Aorta (tissue), 5 donors: ENCODE measurements around the gene RPS27A. TPM values are rescaled to one million over a fixed set of nuclear protein-coding genes. Genes with fewer than 3 reads are reported as not detected.
A peak's percentile ranks its signal among the peaks of the same experiment; 100 is the strongest.
"Not testable (repeated sequence)": the region's sequence is repeated elsewhere in the genome, so short reads cannot be mapped to it uniquely, and the experiment has no call there.

Experiments
- ATAC-seq: fragments of 200-7000 bp; cut with Tn5 transposase; one replicate; pipeline ENCODE4 v1.9.1; 2022; ENCODE audit warnings: moderate library complexity; ENCODE audit not compliant: low FRiP score
- DNase-seq, 2 donors: peaks; one replicate each; pipeline ENCODE4 v3.0.0-alpha.2; 2020
- H3K27ac ChIP-seq, 2 donors: one replicate each; pipeline ENCODE4 v1.5.1; 2013; ENCODE audit warnings: low read length in 2 of 2, mild to moderate bottlenecking in 2 of 2, moderate library complexity in 2 of 2, control low read depth in 1 of 2, inconsistent platforms in 1 of 2, low read depth in 1 of 2
- H3K27me3 ChIP-seq, 2 donors: one replicate each; pipeline ENCODE4 v1.6.1; 2013; ENCODE audit warnings: control low read depth in 1 of 2, low read length in 1 of 2, mild to moderate bottlenecking in 1 of 2, moderate library complexity in 1 of 2; ENCODE audit not compliant: insufficient read depth in 2 of 2, control insufficient read depth in 1 of 2
- H3K36me3 ChIP-seq, 2 donors: one replicate each; pipeline ENCODE4 v1.6.1; 2013; ENCODE audit warnings: control low read depth in 1 of 2, low read length in 1 of 2, mild to moderate bottlenecking in 1 of 2; ENCODE audit not compliant: insufficient read depth in 2 of 2, control insufficient read depth in 1 of 2
- H3K4me1 ChIP-seq, 2 donors: one replicate each; pipeline ENCODE4 v1.6.1; 2013; ENCODE audit warnings: low read length in 2 of 2, control low read depth in 1 of 2, mild to moderate bottlenecking in 1 of 2, moderate library complexity in 1 of 2; ENCODE audit not compliant: insufficient read depth in 2 of 2, control insufficient read depth in 1 of 2
- H3K4me3 ChIP-seq, 2 donors: one replicate each; pipeline ENCODE4 v1.5.1; 2013; ENCODE audit warnings: low read length in 2 of 2, control low read depth in 1 of 2, mild to moderate bottlenecking in 1 of 2
- H3K9me3 ChIP-seq: one replicate; pipeline ENCODE4 v1.6.1; 2013; ENCODE audit warnings: mild to moderate bottlenecking, low read length; ENCODE audit not compliant: control insufficient read depth
- WGBS, 2 donors: extraction: QIAGEN DNeasy Blood & Tissue Kit; methylation state at CpG; one replicate each; pipeline ENCODE4 v1.1.7; 2013; 5-methylcytosine and 5-hydroxymethylcytosine counted together
- intact Hi-C, 2 donors: fragments of 100-400 bp; cut with DNase I; formaldehyde crosslinking; loops; one replicate each; pipeline versions ENCODE4 v1.14.2 to v1.15.0; 2022
- polyA plus RNA-seq, 2 donors: library from polyadenylated mRNA; stranded (reverse); fragments of 200-250 nt; gene quantifications; one replicate each; pipeline ENCODE4 v1.2.3, GENCODE V29; 2013
- total RNA-seq, 2 donors: library from RNA; stranded (reverse); fragmentation: NEBNext Ultra II Directional; extraction: Animal tissue kit (Norgen Biotek cat#: 25700); gene quantifications; one replicate each; pipeline ENCODE4 v1.2.1, GENCODE V29; 2021
- donor health status: healthy with polysubstance abuse.
- donor health status: Bipolar disorder and iron deficiency.
- donor health status: DM: no; HTN: no; CAD: no.
- donor health status: DM: no; HTN: no; CAD: no.
- donor health status: DM: yes; HTN: yes; CAD: no.

The RPS27A gene
- total and polyA plus RNA-seq, 4 donors: 752 to 6,488 (median 1,797) TPM

DNA sequence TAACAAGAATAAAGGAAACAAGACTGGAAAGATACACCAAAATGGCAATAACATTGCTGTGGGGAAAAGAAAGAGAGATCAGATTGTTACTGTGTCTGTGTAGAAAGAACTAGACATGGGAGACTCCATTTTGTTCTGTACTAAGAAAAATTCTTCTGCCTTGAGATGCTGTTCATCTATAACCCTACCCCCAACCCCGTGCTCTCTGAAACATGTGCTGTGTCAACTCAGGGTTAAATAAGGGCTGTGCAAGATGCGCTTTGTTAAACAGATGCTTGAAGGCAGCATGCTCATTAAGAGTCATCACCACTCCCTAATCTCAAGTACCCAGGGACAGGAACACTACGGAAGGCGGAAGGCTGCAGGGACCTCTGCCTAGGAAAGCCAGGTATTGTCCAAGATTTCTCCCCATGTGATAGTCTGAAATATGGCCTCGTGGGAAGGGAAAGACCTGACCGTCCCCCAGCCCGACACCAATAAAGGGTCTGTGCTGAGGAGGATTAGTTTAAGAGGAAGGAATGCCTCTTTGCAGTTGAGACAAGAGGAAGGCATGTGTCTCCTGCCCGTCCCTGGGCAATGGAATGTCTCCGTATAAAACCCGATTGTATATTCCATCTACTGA lies 46.8 kb downstream of the RPS27A start:
- H3K36me3 ChIP-seq, ATAC-seq, H3K4me1 ChIP-seq, H3K27me3 ChIP-seq, intact Hi-C loops, DNase-seq, H3K4me3 ChIP-seq, H3K27ac ChIP-seq, H3K9me3 ChIP-seq: not testable (repeated sequence)
- WGBS, 2 donors: 22% methylated on average over 10 of the region's 10 CpGs

DNA sequence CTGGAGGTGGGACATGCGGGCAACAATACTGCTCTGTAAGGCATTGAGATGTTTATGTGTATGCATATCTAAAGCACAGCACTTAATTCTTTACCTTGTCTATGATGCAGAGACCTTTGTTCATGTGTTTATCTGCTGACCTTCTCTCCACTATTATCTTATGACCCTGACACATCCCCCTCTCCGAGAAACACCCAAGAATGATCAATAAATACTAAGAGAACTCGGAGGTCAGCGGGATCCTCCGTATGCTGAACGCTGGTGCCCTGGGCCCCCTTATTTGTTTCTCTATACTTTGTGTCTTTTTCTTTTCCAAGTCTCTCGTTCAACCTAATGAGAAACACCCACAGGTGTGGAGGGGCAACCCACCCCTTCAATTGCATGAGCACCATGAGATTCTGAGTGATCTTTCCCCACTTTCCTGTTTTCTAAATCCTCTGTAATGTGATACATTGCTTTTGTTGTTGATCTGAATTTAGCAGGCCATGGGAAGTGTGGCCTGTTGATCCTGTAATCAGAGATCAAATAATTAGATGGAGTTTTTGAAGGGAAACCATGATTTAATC lies 47.5 kb downstream of the RPS27A start:
- DNase-seq, H3K4me3 ChIP-seq, H3K9me3 ChIP-seq, H3K27ac ChIP-seq, H3K36me3 ChIP-seq, H3K4me1 ChIP-seq, H3K27me3 ChIP-seq, ATAC-seq: not testable (repeated sequence)
- WGBS, 2 donors: 45 to 51% methylated on average over 7 of the region's 7 CpGs
- intact Hi-C loops: loop anchor here (5.0 kb wide), 1 partner anchor 137 kb away; the partner anchor contains the start of gene CCDC88A (in 2 of the 2)

GRCh38 chr2:55280851-55281546 lies 48.5 kb downstream of the RPS27A start:
- H3K4me3 ChIP-seq, H3K27me3 ChIP-seq, ATAC-seq, H3K27ac ChIP-seq, H3K36me3 ChIP-seq, H3K4me1 ChIP-seq, DNase-seq, H3K9me3 ChIP-seq: not testable (repeated sequence)
- intact Hi-C loops: loop anchor here (5.0 kb wide), 1 partner anchor 136 kb away; the partner anchor contains the start of gene CCDC88A (in 2 of the 2)
- WGBS, 2 donors: 83 to 94% methylated on average over 5 of the region's 5 CpGs

- DNase-seq: peak; percentile 95 to 98
- Histone ChIP-seq H3K4me1 (no peaks in the 10 kb centered on the region), H3K4me3 (peak overlapping the region; percentile 43 to 46), H3K27ac (peak overlapping the region; percentile 45 to 88), H3K27me3 (no peaks in the 10 kb centered on the region), H3K36me3 (no peaks in the 10 kb centered on the region), H3K9me3 (no peaks in the 10 kb centered on the region)
- peak; percentile 99 for ATAC-seq
- WGBS, 2 donors: 0 to 1% methylated on average over 59 to 60 of the region's 60 CpGs
- intact Hi-C loops: loop anchor here (5.0 kb wide), 1 partner anchor 135 kb away; the partner anchor contains the start of gene CCDC88A (in 2 of the 2)
Observed at GRCh38 chr2:55282110-55282917, 49.8 kb downstream of the RPS27A start.

DNA sequence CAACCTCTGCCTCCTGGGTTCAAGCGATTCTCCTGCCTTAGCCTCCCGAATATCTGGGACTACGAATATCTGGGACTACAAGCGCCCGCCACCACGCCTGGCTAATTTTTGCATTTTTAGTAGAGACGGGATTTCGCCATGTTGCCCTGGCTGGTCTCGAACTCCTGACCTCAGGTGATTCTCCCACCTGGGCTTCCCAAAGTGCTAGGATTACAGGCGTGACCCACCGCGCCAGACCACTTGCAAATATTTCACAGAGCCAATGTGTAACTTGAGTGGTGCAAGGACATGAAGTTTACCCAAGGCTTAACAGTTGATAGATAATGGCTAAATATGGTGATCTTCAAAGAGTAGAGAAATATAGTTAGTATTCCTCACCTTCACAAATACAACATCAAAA lies 50.6 kb downstream of the RPS27A start:
- H3K36me3 ChIP-seq: no peaks in the 10 kb centered on the region
- WGBS, 2 donors: 94 to 96% methylated on average over 12 of the region's 12 CpGs
- no peaks in the 10 kb centered on the region for H3K4me1 ChIP-seq
- H3K9me3 ChIP-seq: no peaks in the 10 kb centered on the region
- peak overlapping the region in 1 of 2 donors; percentile 43 for H3K4me3 ChIP-seq
- no peak overlapping the region for H3K27ac ChIP-seq
- intact Hi-C loops: loop anchor here (5.0 kb wide), 1 partner anchor 134 kb away; the partner anchor contains the start of gene CCDC88A (in 2 of the 2)
- no peak for DNase-seq
- no peaks in the 10 kb centered on the region for H3K27me3 ChIP-seq
- ATAC-seq: no peak

Other genes with a start within 250 kb of the RPS27A start
- 100 to 1,000 TPM; 311 to 357 TPM for gene RTN4, start 182.2 kb upstream of the RPS27A start, total RNA-seq
- 100 to 1,000 TPM; 125 to 163 TPM for gene RTN4, start 182.2 kb upstream of the RPS27A start, polyA plus RNA-seq
- gene CLHC1, start 395 bp upstream of the RPS27A start, total RNA-seq: 10 to 100 TPM in 1 of 2 donors, 1 to 10 TPM in 1; 9.3 to 13.9 TPM
- 10 to 100 TPM in 1 of 2 donors, 1 to 10 TPM in 1; 3.3 to 17.7 TPM for gene CLHC1, start 395 bp upstream of the RPS27A start, polyA plus RNA-seq
- 10 to 100 TPM; 13.0 to 18.5 TPM for gene MTIF2, start 36.5 kb downstream of the RPS27A start, total RNA-seq
- gene MTIF2, start 36.5 kb downstream of the RPS27A start, polyA plus RNA-seq: 10 to 100 TPM; 16.9 to 27.8 TPM
- gene CCDC88A, start 187.2 kb downstream of the RPS27A start, total RNA-seq: 10 to 100 TPM; 78.0 to 92.4 TPM
- gene CCDC88A, start 187.2 kb downstream of the RPS27A start, polyA plus RNA-seq: 10 to 100 TPM; 17.4 to 17.5 TPM